22Rv1 (cell line): ENCODE results near the gene CNIH3.

Experiments
- CTCF ChIP-seq: fragments of 450-650 bp; IDR thresholded peaks from 2 replicates; pipeline ENCODE4 v1.5.1; 2017; ENCODE audit warnings: mild to moderate bottlenecking
- ZFX ChIP-seq: fragments of 450-650 bp; IDR thresholded peaks from 2 replicates; pipeline ENCODE4 v1.6.1; 2017; ENCODE audit warnings: antibody characterized with exemption, borderline replicate concordance

DNA sequence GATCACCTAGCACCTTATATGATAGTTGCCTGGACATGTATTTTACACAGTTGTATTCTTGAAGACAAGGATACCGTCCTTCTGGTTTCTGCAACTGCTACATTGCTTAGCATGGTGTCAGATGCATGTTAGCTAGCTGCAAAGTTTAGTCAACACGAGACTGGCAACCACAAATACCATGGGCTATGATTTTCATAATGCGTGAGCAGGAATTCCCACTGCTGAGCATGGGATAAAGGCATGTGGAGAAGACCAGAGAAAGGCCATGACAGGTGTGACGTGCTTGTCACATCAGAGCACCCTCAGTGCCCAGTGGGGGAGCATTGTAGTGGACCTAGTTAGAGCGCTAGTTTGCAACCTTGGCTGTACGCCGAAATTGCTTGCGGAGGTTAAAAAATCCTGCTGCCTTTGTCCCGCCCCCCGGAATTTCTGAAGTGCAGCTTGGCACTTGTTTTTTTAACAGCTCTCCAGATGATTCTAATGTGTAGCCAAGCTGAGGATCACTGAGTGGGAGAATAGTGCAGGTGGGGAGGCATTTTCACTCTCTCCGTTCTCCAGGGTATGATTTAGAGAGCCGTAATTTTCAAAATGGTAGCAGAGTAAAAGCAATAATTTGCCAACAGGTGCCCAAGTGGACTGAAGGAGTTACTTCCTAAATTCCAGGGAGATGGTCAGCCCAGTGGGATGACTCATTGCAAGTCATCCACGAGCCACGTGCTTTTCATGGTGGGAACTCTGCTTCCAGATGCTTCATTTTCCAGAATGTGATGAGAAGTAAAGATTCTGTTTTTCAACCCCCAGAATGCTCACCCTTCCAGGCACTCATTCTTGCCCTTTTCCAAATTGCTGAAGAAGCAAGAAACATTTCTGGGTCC, 81.0 kb downstream of the CNIH3 start:
- TF ChIP-seq CTCF: no peak
- TF ChIP-seq ZFX: no peak
